Erythroblast (primary cell): Measurements from ENCODE around the gene ARL8B.
"Not testable (repeated sequence)": the region's sequence is repeated elsewhere in the genome, so short reads cannot be mapped to it uniquely, and the experiment has no call there.

ENCODE experiments used
- GATA1 ChIP-seq: IDR thresholded peaks from 2 replicates; pipeline ENCODE4 v1.6.1; 2011; ENCODE audit warnings: low read depth, mild to moderate bottlenecking, control low read depth, low read length, moderate library complexity
- POLR2A ChIP-seq: IDR thresholded peaks from 2 replicates; pipeline ENCODE4 v1.6.1; 2011; ENCODE audit warnings: mild to moderate bottlenecking, low read length

- TF ChIP-seq POLR2A, GATA1: not testable (repeated sequence)
Observed at GRCh38 chr3:5113726-5114125, 8.4 kb upstream of the ARL8B start.
